ENCODE measurements around the gene C16orf90.
A peak's percentile ranks its signal among the peaks of the same experiment; 100 is the strongest.
"Not testable (repeated sequence)": the region's sequence is repeated elsewhere in the genome, so short reads cannot be mapped to it uniquely, and the experiment has no call there.

The C16orf90 gene

DNA sequence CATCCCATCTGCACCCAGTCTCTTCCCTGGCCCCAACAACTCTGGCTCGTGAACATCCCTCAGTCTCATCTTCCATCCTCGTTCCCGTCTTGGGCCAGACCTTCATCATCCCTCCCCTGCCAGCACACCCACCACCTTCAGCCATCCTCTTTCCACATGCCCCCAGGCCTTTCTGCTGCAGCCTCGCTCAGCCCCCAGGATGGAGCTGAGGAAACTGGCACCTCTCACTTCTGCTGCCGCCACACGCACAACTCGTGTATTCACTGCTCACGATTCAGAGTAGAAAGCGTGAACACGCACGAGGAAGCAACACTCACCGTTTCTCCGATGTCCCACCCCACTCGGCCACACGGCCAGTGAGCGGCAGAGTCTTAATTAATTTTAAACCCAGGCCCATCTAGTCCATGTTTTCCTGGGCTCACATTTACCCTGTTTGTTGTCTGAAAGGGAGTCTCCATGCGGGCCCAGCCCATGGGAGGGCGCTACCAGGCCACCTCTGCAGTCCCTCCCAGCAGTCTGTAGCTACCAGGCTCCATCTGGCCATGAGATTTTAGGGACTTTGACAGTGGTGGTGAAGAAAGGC lies 12.5 kb downstream of the C16orf90 start:
- no peak for DNase-seq

DNA sequence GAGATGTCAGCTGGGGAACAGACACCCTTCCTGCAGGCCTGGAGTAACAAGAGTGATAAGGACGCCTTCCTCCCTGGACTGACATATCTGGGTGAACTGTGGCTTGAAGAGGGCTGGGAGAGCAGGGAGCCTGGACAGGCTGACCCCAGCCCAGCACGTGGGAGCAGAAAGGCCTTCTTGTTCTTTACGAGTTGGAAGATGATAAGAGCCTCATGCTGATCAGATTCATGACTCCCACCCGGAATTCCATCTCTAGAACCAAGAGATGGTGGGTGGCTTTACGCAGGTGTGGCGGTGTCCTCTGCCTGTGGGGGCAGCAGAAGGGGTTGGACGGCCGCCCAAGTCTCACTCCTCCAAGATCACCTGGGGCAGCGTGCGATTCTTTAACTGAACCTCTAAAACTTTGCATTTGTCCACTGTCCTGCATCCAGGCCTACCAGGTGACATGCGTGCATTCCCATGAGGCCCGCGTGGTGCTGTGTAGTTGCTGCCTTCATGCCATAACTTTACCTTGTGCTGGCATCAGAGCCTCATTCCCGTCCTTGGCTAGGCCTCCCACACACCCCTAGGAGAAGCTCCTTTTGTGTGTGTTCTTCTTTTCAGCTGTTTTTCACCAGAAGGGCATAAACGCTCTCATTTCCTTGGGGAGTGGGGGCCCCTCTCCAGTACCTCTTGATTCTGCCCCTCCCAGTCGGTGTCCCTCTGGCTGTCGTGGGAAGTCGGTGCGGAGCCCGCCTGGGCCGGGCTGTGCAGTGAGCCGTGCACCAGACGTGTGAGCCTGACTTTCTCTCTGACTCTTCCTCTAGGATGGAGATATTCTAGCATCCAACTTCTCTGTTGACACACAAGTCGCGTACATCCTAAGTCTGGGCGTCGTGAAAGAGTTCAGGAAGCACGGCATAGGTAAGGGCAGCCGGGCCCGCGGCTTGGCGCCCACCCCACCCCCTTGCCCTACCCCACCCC lies 13.3 kb downstream of the C16orf90 start:
- DNase-seq, result no peak

DNA sequence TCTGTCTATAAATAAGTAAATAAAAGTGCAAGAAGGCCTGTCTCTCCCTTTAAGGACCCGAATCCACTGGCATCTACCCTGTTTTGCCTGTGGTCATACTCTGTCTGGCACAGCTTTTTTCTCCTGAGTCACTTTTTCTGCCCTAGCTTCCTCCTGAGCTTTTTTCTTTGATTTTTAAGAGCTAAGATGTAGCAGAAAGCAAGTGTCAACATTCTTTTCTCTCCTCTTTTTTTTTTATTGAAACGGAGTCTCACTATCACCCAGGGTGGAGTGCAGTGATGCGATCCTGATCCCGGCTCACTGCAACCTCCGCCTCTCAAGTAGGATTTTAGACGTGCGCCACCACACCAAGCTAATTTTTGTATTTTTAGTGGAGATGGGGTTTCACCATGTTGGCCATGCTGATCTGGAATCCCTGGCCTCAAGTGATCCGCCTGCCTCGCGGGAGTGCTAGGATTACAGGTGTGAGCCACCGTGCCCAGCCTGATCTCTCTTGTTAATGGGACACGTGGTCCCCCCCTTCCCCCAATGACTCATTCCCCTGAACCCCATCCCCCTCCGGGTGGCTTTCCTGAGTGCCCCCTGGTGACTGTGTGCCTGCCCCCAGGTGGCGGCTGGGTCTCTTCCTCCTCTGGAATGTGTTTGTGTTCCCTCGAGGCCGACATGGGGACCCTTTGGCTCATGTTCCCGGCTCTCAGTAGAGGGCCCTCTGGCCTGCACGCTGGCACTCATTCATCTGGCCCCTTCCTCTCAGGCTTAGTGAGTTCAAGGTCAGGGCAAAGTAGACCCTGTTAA lies 14.2 kb downstream of the C16orf90 start:
- DNase-seq, result no peak

DNA sequence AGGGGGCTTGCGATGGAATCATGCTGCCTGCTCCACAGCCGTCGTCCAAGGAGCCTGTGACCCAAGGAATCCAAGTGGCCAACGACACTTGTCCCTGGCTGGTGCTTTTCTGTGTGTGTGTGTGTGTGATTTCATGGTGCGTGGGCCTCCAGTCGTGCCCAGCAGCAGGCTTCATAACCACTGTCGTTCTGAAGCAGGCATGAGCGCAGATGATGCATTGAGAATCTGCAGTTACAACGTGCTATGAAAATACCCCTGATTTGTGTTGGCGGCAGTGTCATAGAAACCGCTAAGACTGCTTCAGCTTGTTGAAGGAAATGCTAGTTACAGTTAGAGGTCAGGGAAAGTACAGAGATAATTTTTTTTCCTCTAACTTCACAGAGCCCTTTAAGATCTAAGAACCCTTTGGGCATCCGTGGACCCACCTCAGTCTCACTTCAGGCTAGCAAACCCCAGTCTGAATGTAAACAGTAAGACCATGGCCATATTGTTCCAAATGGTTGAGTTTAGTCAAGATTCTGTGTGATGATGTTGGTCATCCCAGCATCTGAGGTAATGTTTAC lies 15.6 kb downstream of the C16orf90 start:
- no peak for DNase-seq

DNA sequence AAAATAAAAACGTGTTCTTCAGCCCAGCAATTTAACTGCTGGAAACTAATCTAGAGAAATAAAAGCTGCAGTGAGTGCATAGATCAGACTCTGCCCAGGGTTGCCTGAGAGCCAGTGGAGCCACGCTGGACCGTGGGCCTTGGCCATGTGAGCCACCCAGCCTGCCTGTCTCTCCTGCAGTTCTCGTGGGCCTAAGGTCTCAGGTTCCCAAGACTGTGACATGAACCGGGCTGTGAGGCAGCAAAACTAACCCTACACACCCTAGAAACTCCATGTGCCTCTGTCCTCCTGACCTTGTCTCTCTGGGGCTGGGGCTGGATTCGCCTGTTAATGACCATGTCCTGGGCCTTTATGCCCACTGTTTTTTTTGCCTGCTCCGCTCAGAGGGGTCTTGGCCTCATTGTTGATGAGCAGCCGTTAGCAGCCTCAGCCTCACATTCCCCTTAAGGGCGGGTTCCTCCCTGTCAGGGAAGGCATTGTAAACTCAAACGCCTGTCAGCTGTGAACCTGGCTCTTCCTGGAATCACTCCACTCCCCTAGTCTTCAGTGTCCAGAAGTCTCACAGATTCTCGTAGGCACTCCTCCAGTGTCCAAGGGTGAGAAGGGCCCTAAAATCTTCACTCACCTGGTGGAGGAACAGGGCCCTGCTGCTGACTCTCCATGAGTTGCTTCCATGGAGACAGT lies 16.9 kb downstream of the C16orf90 start:
- no peak for DNase-seq

DNA sequence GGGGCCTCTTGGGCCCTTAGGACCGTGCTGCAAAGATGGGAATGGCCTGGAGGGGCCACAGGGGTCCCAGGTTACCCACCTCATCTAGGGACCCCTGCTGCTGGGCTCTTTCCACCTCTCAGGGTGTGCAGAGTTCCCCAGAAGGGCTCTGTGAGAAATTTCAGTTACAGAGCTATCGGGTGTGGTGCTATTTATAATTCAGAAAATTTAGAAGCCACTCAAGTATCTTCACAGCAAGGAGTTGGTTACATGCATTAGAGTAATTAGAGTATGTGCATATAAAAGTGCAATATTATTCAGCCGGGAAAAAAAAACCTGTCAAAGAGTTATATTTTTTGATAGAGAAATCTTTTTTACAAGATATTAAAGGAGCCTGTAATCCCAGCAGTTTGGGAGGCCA lies 18.9 kb downstream of the C16orf90 start:
- no peak for DNase-seq

DNA sequence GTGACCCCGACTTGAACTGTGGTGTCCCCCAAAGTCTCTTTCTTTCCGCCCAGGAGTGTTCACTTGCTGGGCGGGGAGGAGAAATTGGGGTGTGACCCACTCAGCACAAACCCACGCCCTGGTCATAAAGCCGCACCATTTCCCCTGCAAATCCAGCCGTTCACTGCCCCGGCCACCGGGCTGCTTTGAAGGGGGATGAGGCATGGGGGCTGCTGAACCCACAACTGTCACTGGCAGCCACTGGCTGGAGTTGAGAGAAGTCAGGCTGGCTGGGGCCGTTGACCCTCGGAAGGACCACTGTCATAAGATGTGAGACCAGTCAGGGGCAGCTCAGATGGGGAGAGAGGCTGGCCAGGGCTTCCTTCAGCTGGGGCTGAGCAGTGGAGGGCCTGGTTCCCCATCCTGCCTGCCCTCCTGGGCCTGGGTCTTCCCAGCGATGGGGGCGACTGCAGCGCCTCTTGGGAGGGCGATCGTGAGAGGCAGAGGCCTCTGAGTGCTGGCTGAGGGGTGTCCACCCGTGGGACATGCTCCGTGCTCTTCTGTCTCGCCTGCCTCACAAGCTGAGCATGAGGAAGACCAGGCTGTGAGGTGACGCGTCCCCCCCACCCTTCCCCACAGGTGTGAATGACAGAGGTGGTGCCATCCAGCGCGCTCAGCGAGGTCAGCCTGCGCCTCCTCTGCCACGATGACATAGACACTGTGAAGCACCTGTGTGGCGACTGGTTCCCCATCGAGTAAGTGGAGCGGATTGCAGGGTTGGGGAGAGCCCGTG lies 19.5 kb downstream of the C16orf90 start:
- no peak for DNase-seq

DNA sequence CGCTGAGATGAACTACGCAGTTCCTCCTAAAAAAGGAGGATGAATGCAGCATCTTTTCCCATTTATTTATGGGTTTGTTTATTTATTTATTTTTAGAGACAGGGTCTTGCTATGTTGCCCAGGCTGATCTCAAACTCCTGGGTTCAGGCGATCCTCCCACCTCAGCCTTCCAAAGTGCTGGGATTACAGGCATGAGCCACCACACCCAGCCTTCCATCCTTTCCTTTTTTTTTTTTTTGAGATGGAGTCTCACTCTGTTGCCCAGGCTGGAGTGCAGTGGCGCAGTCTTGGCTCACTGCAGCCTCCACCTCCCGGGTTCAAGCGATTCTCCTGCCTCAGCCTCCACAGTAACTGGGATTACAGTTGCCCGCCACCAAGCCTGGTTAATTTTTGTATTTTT lies 20.4 kb downstream of the C16orf90 start:
- DNase-seq, result not testable (repeated sequence)

DNA sequence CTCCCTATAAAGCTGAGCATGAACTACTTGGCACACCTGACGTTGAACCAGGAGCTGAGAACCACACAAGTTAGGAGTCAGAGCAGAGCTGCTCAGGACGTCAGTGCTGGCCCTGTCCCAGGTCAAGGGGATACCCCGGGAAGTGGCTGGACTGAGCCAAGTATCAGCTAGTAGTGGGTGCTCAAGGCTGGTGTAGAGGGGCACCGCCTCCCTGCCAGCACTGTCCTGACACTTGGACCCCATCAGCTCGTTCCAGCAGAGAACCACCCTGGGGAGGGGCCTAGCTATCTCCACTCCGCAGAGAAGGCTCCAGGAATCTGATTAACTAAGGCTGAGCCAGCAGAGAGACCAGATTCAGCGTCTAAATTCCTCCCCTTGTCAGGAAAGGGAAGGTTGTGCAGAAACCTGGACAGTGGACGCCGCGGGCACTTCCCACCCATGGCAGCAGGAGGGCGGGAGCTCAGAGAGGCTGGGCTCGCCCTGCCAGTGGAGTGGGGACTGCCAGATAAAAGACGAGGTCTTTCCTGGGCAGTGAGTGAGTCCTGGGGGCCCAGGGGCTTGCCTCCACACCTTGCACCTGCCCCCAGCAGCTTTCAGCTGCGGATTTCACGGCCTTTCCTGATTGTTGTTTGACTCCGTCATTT lies 21.0 kb downstream of the C16orf90 start:
- DNase-seq, result no peak

DNA sequence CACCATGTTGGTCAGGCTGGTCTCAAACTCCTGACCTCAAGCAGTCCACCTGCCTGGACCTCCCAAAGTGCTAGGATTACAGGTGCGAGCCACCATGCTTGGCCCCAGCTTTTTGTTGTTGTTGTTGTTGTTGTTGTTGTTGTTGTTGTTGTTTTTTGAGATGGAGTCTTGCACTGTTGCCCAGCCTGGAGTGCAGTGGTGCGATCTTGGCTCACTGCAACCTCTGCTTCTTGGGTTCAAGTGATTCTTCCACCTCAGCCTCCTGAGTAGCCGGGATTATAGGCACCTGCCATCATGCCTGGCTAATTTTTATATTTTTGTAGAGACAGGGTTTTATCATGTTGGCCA lies 21.7 kb downstream of the C16orf90 start:
- DNase-seq, result not testable (repeated sequence)

DNA sequence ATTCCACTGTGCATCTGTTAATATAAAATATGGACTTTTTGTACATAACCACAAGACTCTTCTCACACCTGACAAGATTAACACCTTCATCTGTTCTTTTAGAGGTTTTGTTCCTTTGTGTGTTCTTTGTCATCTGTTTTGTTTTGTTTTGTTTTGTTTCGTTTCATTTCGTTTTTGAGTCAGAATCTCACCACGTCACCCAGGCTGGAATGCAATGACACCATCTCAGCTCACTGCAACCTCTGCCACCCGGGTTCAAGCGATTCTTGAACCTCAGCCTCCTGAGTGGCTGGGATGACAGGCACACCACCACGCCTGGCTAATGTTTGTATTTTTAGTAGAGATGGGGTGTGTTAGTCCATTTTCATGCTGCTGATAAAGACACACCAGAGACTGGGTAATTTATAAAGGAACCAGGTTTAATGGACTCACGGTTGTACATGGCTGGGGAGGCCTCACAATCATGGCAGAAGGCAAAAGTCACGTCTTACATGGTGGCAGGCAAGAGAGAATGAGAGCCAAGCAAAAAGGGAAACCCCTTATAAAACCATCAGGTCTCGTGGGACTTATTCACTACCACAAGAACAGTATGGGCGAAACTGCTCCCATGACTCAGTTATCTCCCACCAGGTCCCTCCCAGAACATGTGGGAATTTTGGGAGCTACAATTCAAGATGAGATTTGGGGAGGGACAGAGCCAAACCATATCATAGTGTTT lies 22.3 kb downstream of the C16orf90 start:
- no peak for DNase-seq

DNA sequence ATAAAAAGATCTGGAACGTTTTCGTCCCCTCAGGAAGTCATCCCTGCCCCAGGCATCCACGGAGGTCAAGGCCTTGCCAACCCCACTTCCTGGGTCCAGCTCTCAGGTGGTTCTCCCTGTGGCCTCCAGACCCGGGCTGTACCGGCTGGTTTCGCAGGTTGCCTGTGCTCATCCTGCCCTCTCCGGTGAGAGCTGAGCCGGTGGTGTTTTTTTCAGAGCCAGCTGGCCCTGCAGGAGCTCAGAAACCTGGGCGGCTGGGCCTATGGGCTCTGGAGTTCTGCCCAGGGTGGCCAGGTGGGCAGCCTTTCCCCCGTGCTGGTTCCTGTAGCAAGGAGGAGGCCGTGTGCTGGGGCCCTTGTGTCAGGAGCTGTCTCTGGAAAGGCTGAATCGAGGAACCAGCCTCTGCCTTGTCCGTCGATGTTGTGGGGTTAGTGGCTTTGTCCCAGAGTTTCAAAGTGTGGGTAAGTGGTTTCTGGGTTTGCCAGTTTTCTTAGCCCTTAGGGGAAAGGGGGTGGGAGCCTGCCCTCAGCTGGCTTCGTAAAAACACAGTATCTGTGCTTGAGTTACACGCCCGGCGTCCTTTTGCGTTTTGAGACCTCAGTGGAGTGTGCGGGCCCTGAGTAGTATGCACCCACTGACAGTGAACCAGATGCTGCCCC lies 23.6 kb downstream of the C16orf90 start:
- DNase-seq, result no peak

DNA sequence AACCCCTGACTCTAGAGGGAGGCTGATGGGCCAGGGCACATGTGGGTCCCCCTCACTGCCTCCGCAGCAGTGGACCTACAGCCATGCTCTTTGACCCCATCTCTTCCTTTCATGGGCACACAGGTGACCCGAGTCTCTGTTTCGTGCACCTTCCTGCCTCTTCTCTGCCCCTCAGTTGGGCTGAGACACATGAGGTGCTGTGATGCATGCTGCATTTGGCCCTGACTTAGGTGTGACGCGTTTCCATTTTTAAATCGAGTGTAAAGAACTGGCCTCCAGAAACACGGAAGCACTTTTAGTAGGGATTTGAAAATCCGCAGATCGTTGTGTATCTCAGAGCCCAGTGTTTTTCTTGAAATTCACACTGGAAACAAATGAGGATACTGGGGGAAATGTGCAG lies 24.6 kb downstream of the C16orf90 start:
- DNase-seq, result no peak

DNA sequence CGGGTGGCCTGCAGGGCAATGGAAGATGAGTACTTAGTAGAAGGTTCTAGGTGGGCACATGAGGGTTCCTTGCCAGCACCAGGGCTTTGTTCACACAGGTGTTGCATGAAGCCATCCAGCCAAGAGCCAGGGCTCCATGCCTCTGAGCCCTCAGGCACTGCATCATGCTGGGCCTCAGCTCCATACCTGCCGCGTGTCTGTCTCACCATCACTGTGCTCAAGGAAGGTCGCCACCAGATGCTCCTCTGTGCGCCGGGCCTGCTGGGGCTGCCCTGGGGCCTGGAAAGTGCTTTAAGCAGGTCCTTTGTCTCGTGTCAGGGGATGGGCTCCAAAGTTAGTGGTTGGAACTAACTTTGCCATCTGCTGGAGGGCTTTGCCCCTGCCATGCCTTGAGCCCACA lies 25.6 kb downstream of the C16orf90 start:
- DNase-seq, result no peak

DNA sequence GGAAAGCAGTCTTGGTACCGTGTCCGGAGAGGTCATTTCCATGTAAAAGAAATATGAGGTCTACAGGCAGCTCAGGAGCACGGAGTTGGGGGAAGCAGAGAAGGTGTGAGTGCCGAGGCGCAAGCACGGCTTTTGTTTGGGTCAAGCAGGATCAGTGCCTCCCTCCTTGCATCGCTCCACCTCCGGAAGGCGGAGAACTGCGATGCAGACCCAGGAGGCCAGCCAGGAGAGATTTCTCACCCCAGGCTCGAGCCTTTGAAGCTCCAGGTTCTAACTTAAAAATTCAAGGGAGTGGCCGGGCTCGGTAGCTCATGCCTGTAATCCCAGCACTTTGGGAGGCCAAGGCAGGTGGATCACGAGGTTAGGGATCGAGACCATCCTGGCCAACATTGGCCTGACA lies 26.8 kb downstream of the C16orf90 start:
- no peak for DNase-seq

DNA sequence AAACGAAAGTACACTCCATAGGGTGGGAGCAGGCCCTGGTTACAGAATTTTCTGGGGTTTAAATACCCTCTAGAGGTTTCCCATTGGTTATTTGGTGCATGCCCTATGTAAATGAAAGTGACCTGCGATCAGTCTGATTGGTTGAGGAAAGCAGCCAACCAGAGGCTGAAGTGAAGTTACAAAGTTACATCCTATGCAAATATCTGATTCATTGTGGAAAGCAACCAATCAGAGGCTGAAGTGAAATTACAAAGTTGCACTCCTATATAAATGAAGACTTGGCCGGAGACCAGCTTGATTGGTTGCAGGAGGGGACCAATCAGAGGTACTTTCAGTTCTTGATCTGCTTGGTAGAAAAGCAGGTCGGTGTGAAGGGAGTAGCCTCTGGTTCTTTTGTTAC lies 27.4 kb downstream of the C16orf90 start:
- DNase-seq, result no peak

DNA sequence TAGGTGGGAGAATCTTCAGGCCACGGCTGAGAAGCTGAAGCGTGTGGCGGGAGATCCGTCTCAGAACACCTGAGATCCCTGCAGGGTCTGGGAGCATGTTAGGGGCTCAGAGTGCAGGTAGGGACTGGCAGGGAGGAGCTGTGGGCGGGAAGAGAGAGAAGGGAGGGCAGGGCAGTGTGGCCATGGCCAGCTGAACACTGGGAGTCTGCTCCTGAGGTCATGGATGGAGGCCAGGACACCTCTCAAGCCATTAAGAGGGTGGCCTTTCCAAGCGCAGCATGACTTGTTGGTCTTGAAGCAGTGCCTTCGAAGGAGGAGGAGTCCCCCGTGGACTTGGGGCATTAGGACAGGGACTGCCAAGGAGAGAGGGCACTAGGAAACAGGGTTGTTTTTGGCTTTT lies 28.1 kb downstream of the C16orf90 start:
- DNase-seq, result no peak

DNA sequence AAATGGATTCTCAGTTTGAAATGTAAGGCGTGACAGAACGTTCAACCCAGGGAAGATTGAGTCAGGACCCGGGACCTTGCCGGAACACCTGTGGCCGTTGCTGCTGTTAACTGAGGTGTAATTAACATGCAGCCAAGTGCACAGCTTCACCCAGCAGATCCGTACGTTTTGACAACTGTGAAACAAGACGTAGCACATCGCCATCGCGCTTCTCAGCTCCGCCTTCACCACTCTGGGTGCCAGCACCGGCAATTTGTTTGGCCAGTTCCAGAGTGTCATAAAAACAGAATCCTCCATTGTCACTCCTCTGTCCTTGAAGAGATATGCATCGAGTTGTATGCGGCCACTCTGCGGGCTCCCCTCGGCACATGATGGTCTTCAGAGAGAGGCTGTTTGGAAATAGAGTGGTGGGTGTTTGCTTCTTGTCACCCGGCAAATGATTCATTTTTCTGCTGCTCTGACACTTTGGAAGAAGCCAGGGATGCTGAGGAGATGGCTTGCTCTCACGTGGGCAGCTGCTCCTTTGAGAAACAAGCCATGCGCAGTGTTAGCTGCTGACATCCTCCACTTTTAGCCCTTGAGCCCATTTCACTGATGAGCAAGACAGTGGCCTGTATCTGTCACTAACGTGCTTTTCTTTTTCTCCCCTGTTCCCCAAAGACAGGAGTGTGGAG lies 29.2 kb downstream of the C16orf90 start:
- DNase-seq, result no peak

DNA sequence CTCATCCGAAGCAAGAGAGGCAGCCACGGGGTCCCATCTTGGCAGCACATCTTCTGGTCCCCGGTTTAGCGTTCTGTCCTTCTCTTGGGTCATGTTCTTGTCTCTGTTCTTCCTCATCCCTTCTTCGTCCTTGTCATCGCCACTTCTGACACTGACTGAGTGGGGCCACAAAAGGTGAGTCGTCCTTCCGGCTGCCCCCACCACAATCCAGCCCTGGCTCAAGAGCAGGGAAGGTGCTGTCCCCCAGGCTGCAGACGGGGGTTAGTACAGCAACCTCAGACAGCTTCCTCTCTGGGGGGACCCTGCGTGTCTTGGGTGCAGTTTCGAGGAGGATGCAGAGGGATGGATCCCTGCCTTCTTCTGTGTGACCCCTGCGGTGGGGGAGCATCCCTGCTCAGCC lies 30.0 kb downstream of the C16orf90 start:
- no peak for DNase-seq

DNA sequence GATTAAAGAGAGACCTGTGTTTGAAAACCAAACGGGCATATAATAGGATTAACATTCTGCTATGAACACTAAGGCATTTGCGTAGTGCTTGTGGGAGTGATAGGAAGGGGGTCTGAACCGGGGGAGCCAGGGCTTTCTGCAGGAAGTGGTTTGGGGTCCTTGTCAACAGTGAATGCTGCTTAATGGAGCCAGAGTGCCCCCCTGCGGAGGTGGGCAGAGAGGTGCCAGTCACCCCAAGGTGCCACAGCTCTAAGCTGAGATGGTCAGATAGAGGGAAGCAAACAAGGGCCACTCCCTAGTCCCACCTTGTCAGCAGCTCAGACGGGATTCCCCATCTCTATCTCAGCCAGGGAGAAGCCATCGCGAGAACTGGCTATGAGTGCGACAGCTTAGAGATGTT lies 34.1 kb downstream of the C16orf90 start:
- peak; percentile 53 to 59 for DNase-seq

Measured in activated T-cell treated with anti-CD3 and anti-CD28 coated beads, Interleukin-2, amount 50 U/mL, for 48 hours (primary cell).